ENCODE measurements around the gene NDUFA6. TPM values are rescaled to one million over a fixed set of nuclear protein-coding genes. Genes with fewer than 3 reads are reported as not detected.
"Not testable (repeated sequence)": the region's sequence is repeated elsewhere in the genome, so short reads cannot be mapped to it uniquely, and the experiment has no call there.

Gene NDUFA6
- total and polyA plus RNA-seq, 9 donors, result 78.1 to 143 (median 92.2) TPM

- no peak for DNase-seq
- H3K9me3 ChIP-seq (replicated peaks; ENCODE audit: control insufficient read depth, low read depth, low read length), result peaks cover 18% of the 10 kb centered on the region
- H3K36me3 ChIP-seq (ENCODE audit: control insufficient read depth, insufficient read depth, low read length), result no peaks in the 10 kb centered on the region
- WGBS (ENCODE audit: insufficient coverage), result 85% methylated on average over 3 of the region's 4 CpGs
- no peaks in the 10 kb centered on the region for H3K27me3 ChIP-seq (ENCODE audit: control insufficient read depth, insufficient read depth, low read length)
- no peak overlapping the region for H3K27ac ChIP-seq (ENCODE audit: low read length)
- no peak overlapping the region for H3K4me3 ChIP-seq (ENCODE audit: low read length)
- peaks cover 3% of the 10 kb centered on the region for H3K4me1 ChIP-seq (ENCODE audit: control insufficient read depth, insufficient read depth, low read length)
Measured at GRCh38 chr22:42116848-42117424, 26.4 kb upstream of the NDUFA6 start.

- WGBS (ENCODE audit: insufficient coverage), result 96% methylated on average over 4 of the region's 6 CpGs
Measured at GRCh38 chr22:42115420-42115830, 24.9 kb upstream of the NDUFA6 start.

GRCh38 chr22:42114721-42115120, 24.1 kb upstream of the NDUFA6 start:
- Histone ChIP-seq H3K36me3 (ENCODE audit: control insufficient read depth, insufficient read depth, low read length) (no peaks in the 10 kb centered on the region), H3K4me1 (ENCODE audit: control insufficient read depth, insufficient read depth, low read length) (peaks cover 3% of the 10 kb centered on the region), H3K9me3 (replicated peaks; ENCODE audit: control insufficient read depth, low read depth, low read length) (peaks cover 18% of the 10 kb centered on the region), H3K4me3 (ENCODE audit: low read length) (no peak overlapping the region), H3K27ac (ENCODE audit: low read length) (no peak overlapping the region), H3K27me3 (ENCODE audit: control insufficient read depth, insufficient read depth, low read length) (no peaks in the 10 kb centered on the region)
- 86% methylated on average over 7 of the region's 7 CpGs for WGBS (ENCODE audit: insufficient coverage)
- DNase-seq, result no peak

More at GRCh38 chr22:42115420-42115830, 24.9 kb upstream of the NDUFA6 start:
- not testable (repeated sequence) for H3K27ac ChIP-seq (ENCODE audit: low read length); H3K36me3 ChIP-seq (ENCODE audit: control insufficient read depth, insufficient read depth, low read length); DNase-seq; H3K27me3 ChIP-seq (ENCODE audit: control insufficient read depth, insufficient read depth, low read length); H3K4me1 ChIP-seq (ENCODE audit: control insufficient read depth, insufficient read depth, low read length); H3K4me3 ChIP-seq (ENCODE audit: low read length)
- H3K9me3 ChIP-seq (replicated peaks; ENCODE audit: control insufficient read depth, low read depth, low read length), result peaks cover 18% of the 10 kb centered on the region

- H3K9me3 ChIP-seq (replicated peaks; ENCODE audit: control insufficient read depth, low read depth, low read length), result peaks cover 18% of the 10 kb centered on the region
- H3K27me3 ChIP-seq (ENCODE audit: control insufficient read depth, insufficient read depth, low read length); DNase-seq; H3K4me3 ChIP-seq (ENCODE audit: low read length); H3K27ac ChIP-seq (ENCODE audit: low read length); H3K4me1 ChIP-seq (ENCODE audit: control insufficient read depth, insufficient read depth, low read length); H3K36me3 ChIP-seq (ENCODE audit: control insufficient read depth, insufficient read depth, low read length): not testable (repeated sequence)
- WGBS (ENCODE audit: insufficient coverage), result no CpG with 5 or more reads among the region's 4 CpGs
Measured at GRCh38 chr22:42112793-42113192, 22.2 kb upstream of the NDUFA6 start.

- WGBS (ENCODE audit: insufficient coverage), result no CpG with 5 or more reads among the region's 4 CpGs
- DNase-seq, result no peak
- no peaks in the 10 kb centered on the region for H3K27me3 ChIP-seq (ENCODE audit: control insufficient read depth, insufficient read depth, low read length)
- no peak overlapping the region for H3K4me3 ChIP-seq (ENCODE audit: low read length)
- H3K9me3 ChIP-seq (replicated peaks; ENCODE audit: control insufficient read depth, low read depth, low read length), result peaks cover 18% of the 10 kb centered on the region
- H3K36me3 ChIP-seq (ENCODE audit: control insufficient read depth, insufficient read depth, low read length), result no peaks in the 10 kb centered on the region
- H3K27ac ChIP-seq (ENCODE audit: low read length), result no peak overlapping the region
- peaks cover 3% of the 10 kb centered on the region for H3K4me1 ChIP-seq (ENCODE audit: control insufficient read depth, insufficient read depth, low read length)
Measured at GRCh38 chr22:42111798-42112197, 21.2 kb upstream of the NDUFA6 start.

- H3K4me3 ChIP-seq (ENCODE audit: low read length), result no peak overlapping the region
- H3K27ac ChIP-seq (ENCODE audit: low read length), result no peak overlapping the region
- no peaks in the 10 kb centered on the region for H3K27me3 ChIP-seq (ENCODE audit: control insufficient read depth, insufficient read depth, low read length)
- no peak for DNase-seq
- WGBS (ENCODE audit: insufficient coverage), result 41% methylated on average over 13 of the region's 18 CpGs
- no peaks in the 10 kb centered on the region for H3K36me3 ChIP-seq (ENCODE audit: control insufficient read depth, insufficient read depth, low read length)
- H3K4me1 ChIP-seq (ENCODE audit: control insufficient read depth, insufficient read depth, low read length), result no peaks in the 10 kb centered on the region
- peaks cover 13% of the 10 kb centered on the region for H3K9me3 ChIP-seq (replicated peaks; ENCODE audit: control insufficient read depth, low read depth, low read length)
Measured at GRCh38 chr22:42108848-42109247, 18.3 kb upstream of the NDUFA6 start.

GRCh38 chr22:42104332-42104860, 13.8 kb upstream of the NDUFA6 start:
- not testable (repeated sequence) for H3K4me1 ChIP-seq (ENCODE audit: control insufficient read depth, insufficient read depth, low read length); H3K27ac ChIP-seq (ENCODE audit: low read length); DNase-seq; H3K36me3 ChIP-seq (ENCODE audit: control insufficient read depth, insufficient read depth, low read length); H3K4me3 ChIP-seq (ENCODE audit: low read length); H3K27me3 ChIP-seq (ENCODE audit: control insufficient read depth, insufficient read depth, low read length)
- WGBS (ENCODE audit: insufficient coverage), result 94% methylated on average over 4 of the region's 6 CpGs
- H3K9me3 ChIP-seq (replicated peaks; ENCODE audit: control insufficient read depth, low read depth, low read length), result peaks cover 39% of the 10 kb centered on the region

GRCh38 chr22:42101199-42101598, 10.6 kb upstream of the NDUFA6 start:
- Histone ChIP-seq H3K36me3 (ENCODE audit: control insufficient read depth, insufficient read depth, low read length) (no peaks in the 10 kb centered on the region), H3K4me3 (ENCODE audit: low read length) (no peak overlapping the region), H3K27ac (ENCODE audit: low read length) (no peak overlapping the region), H3K9me3 (replicated peaks; ENCODE audit: control insufficient read depth, low read depth, low read length) (peaks cover 49% of the 10 kb centered on the region), H3K4me1 (ENCODE audit: control insufficient read depth, insufficient read depth, low read length) (no peaks in the 10 kb centered on the region), H3K27me3 (ENCODE audit: control insufficient read depth, insufficient read depth, low read length) (no peaks in the 10 kb centered on the region)
- no CpG with 5 or more reads among the region's 3 CpGs for WGBS (ENCODE audit: insufficient coverage)
- DNase-seq, result no peak

GRCh38 chr22:42091455-42091782, 847 bp upstream of the NDUFA6 start:
- H3K27me3 ChIP-seq (ENCODE audit: control insufficient read depth, insufficient read depth, low read length), result no peaks in the 10 kb centered on the region
- peaks cover 4% of the 10 kb centered on the region for H3K9me3 ChIP-seq (replicated peaks; ENCODE audit: control insufficient read depth, low read depth, low read length)
- H3K4me3 ChIP-seq (ENCODE audit: low read length), result peak overlapping the region; percentile 64
- H3K36me3 ChIP-seq (ENCODE audit: control insufficient read depth, insufficient read depth, low read length), result peaks cover 21% of the 10 kb centered on the region
- H3K27ac ChIP-seq (ENCODE audit: low read length), result peak overlapping the region; percentile 89
- DNase-seq, result no peak
- H3K4me1 ChIP-seq (ENCODE audit: control insufficient read depth, insufficient read depth, low read length), result peaks cover 17% of the 10 kb centered on the region
- 3% methylated on average over 3 of the region's 7 CpGs for WGBS (ENCODE audit: insufficient coverage)

GRCh38 chr22:42086051-42086450, 4.5 kb downstream of the NDUFA6 start:
- DNase-seq, result no peak
- Histone ChIP-seq H3K27me3 (ENCODE audit: control insufficient read depth, insufficient read depth, low read length) (no peaks in the 10 kb centered on the region), H3K36me3 (ENCODE audit: control insufficient read depth, insufficient read depth, low read length) (peaks cover 64% of the 10 kb centered on the region), H3K4me1 (ENCODE audit: control insufficient read depth, insufficient read depth, low read length) (peaks cover 11% of the 10 kb centered on the region), H3K4me3 (ENCODE audit: low read length) (no peak overlapping the region), H3K9me3 (replicated peaks; ENCODE audit: control insufficient read depth, low read depth, low read length) (peaks cover 3% of the 10 kb centered on the region), H3K27ac (ENCODE audit: low read length) (no peak overlapping the region)
- 62% methylated on average over 4 of the region's 6 CpGs for WGBS (ENCODE audit: insufficient coverage)

GRCh38 chr22:42084874-42085273, 5.7 kb downstream of the NDUFA6 start:
- no peak for DNase-seq
- Histone ChIP-seq H3K36me3 (ENCODE audit: control insufficient read depth, insufficient read depth, low read length) (peaks cover 64% of the 10 kb centered on the region), H3K4me3 (ENCODE audit: low read length) (no peak overlapping the region), H3K4me1 (ENCODE audit: control insufficient read depth, insufficient read depth, low read length) (peaks cover 14% of the 10 kb centered on the region), H3K27ac (ENCODE audit: low read length) (no peak overlapping the region), H3K9me3 (replicated peaks; ENCODE audit: control insufficient read depth, low read depth, low read length) (peaks cover 3% of the 10 kb centered on the region), H3K27me3 (ENCODE audit: control insufficient read depth, insufficient read depth, low read length) (no peaks in the 10 kb centered on the region)
- WGBS (ENCODE audit: insufficient coverage), result 92% methylated on average over 6 of the region's 8 CpGs

Measured in muscle of leg (tissue), 11 donors.